GM21825 (cell line): ENCODE data around the gene CEP89.
"Not testable (repeated sequence)": the region's sequence is repeated elsewhere in the genome, so short reads cannot be mapped to it uniquely, and the experiment has no call there.

Source experiments
- ATAC-seq: cut with Tn5 transposase; IDR thresholded peaks from one replicate; pipeline ENCODE4 v1.9.1; 2021; ENCODE audit warnings: mild to moderate bottlenecking, moderate library complexity; ENCODE audit not compliant: unreplicated experiment

CEP89 gene

GRCh38 chr19:32969549-32969948, 2.2 kb downstream of the CEP89 start:
- ATAC-seq = no peak

GRCh38 chr19:32966750-32967149, 5.0 kb downstream of the CEP89 start:
- ATAC-seq = no peak

GRCh38 chr19:32945260-32945659, 26.5 kb downstream of the CEP89 start:
- ATAC-seq = no peak

GRCh38 chr19:32941273-32941672, 30.5 kb downstream of the CEP89 start:
- not testable (repeated sequence) for ATAC-seq

GRCh38 chr19:32936065-32936464, 35.7 kb downstream of the CEP89 start:
- ATAC-seq = no peak

GRCh38 chr19:32935629-32936028, 36.1 kb downstream of the CEP89 start:
- no peak for ATAC-seq

- ATAC-seq = no peak
Measured at GRCh38 chr19:32933571-32933970, 38.2 kb downstream of the CEP89 start.

- ATAC-seq = no peak
Measured at GRCh38 chr19:32930567-32930966, 41.2 kb downstream of the CEP89 start.

- ATAC-seq = no peak
Measured at GRCh38 chr19:32928806-32929205, 43.0 kb downstream of the CEP89 start.

GRCh38 chr19:32924200-32924599, 47.6 kb downstream of the CEP89 start:
- ATAC-seq = no peak

- ATAC-seq = no peak
Measured at GRCh38 chr19:32921624-32922023, 50.1 kb downstream of the CEP89 start.

GRCh38 chr19:32919365-32919764, 52.4 kb downstream of the CEP89 start:
- no peak for ATAC-seq

- no peak for ATAC-seq
Measured at GRCh38 chr19:32917616-32917996, 54.2 kb downstream of the CEP89 start.

GRCh38 chr19:32916969-32917615, 54.7 kb downstream of the CEP89 start:
- no peak for ATAC-seq

GRCh38 chr19:32914879-32915660, 56.7 kb downstream of the CEP89 start:
- ATAC-seq = no peak

- no peak for ATAC-seq
Measured at GRCh38 chr19:32911467-32911866, 60.3 kb downstream of the CEP89 start.

GRCh38 chr19:32910874-32911273, 60.9 kb downstream of the CEP89 start:
- no peak for ATAC-seq

- ATAC-seq = no peak
Measured at GRCh38 chr19:32910094-32910493, 61.7 kb downstream of the CEP89 start.

GRCh38 chr19:32909257-32909656, 62.5 kb downstream of the CEP89 start:
- no peak for ATAC-seq

GRCh38 chr19:32908641-32909190, 63.0 kb downstream of the CEP89 start:
- ATAC-seq = no peak

GRCh38 chr19:32902448-32902847, 69.3 kb downstream of the CEP89 start:
- no peak for ATAC-seq

GRCh38 chr19:32901504-32902161, 70.1 kb downstream of the CEP89 start:
- ATAC-seq = no peak
